ENCODE measurements around the gene LSAMP.

DNA sequence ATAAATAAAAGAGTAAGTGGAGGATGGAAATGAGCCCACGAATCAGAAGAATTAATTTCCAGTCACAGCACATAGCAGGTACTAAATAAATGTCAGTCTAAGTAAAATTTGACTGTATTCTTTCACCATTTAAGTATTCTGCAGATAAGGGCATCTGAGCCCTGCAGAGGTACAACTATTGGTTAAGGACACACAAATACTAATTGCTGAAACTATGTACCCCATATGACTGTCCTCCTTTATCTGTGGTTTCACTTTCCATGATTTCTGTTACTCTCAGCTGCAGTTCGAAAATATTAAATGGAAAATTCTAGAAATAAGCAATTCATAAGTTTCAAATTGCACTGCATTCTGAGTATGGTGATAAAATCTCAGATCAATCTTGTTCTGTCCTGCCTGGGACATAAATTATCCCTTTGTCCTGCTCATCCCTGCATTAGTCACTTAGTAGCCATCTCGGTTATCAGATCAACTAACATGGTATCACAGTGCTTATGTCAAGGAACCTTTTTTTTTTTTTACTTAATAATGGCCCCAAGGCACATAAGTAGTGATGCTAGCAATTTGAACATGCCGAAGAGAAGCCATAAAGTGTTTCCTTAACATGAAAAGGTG lies 95.1 kb downstream of the LSAMP start:
- TF ChIP-seq JUND (IDR thresholded peaks at IDR 0.05) (peak; percentile 81), CTCF (IDR thresholded peaks at IDR 0.05) (no peak), FOXM1 (IDR thresholded peaks at IDR 0.05; ENCODE audit: low read depth) (peak; percentile 58), MAX (IDR thresholded peaks at IDR 0.05; ENCODE audit: low read depth) (no peak), CHD2 (IDR thresholded peaks at IDR 0.05; ENCODE audit: low read length, partially characterized antibody) (no peak), YY1 (IDR thresholded peaks at IDR 0.05; ENCODE audit: low read depth) (0 out of 2 replicates have a peak, but pooled peaks have one; percentile 34), SIN3A (IDR thresholded peaks at IDR 0.05; ENCODE audit: borderline replicate concordance, low read depth, low read length) (no peak), POLR2AphosphoS5 (IDR thresholded peaks at IDR 0.05; ENCODE audit: low read depth, low read length) (no peak), EZH2phosphoT487 (IDR thresholded peaks at IDR 0.05; ENCODE audit: borderline replicate concordance, low read depth) (no peak), ELF1 (IDR thresholded peaks at IDR 0.05) (no peak)
- TF ChIP-seq, protein P1, sequence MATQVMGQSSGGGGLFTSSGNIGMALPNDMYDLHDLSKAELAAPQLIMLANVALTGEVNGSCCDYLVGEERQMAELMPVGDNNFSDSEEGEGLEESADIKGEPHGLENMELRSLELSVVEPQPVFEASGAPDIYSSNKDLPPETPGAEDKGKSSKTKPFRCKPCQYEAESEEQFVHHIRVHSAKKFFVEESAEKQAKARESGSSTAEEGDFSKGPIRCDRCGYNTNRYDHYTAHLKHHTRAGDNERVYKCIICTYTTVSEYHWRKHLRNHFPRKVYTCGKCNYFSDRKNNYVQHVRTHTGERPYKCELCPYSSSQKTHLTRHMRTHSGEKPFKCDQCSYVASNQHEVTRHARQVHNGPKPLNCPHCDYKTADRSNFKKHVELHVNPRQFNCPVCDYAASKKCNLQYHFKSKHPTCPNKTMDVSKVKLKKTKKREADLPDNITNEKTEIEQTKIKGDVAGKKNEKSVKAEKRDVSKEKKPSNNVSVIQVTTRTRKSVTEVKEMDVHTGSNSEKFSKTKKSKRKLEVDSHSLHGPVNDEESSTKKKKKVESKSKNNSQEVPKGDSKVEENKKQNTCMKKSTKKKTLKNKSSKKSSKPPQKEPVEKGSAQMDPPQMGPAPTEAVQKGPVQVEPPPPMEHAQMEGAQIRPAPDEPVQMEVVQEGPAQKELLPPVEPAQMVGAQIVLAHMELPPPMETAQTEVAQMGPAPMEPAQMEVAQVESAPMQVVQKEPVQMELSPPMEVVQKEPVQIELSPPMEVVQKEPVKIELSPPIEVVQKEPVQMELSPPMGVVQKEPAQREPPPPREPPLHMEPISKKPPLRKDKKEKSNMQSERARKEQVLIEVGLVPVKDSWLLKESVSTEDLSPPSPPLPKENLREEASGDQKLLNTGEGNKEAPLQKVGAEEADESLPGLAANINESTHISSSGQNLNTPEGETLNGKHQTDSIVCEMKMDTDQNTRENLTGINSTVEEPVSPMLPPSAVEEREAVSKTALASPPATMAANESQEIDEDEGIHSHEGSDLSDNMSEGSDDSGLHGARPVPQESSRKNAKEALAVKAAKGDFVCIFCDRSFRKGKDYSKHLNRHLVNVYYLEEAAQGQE (IDR thresholded peaks at IDR 0.05; ENCODE audit: low read depth, low read length): no peak
- TF ChIP-seq, protein P2, sequence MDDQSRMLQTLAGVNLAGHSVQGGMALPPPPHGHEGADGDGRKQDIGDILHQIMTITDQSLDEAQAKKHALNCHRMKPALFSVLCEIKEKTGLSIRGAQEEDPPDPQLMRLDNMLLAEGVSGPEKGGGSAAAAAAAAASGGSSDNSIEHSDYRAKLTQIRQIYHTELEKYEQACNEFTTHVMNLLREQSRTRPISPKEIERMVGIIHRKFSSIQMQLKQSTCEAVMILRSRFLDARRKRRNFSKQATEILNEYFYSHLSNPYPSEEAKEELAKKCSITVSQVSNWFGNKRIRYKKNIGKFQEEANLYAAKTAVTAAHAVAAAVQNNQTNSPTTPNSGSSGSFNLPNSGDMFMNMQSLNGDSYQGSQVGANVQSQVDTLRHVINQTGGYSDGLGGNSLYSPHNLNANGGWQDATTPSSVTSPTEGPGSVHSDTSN (IDR thresholded peaks at IDR 0.05): peak; percentile 95

Measured in SK-N-SH (cell line).